HG03097 (cell line): ENCODE results near the gene PTGFRN.

ENCODE experiments used
- ATAC-seq: cut with Tn5 transposase; IDR thresholded peaks from one replicate; pipeline ENCODE4 v1.9.1; 2021; ENCODE audit not compliant: unreplicated experiment, low FRiP score

The PTGFRN gene

DNA sequence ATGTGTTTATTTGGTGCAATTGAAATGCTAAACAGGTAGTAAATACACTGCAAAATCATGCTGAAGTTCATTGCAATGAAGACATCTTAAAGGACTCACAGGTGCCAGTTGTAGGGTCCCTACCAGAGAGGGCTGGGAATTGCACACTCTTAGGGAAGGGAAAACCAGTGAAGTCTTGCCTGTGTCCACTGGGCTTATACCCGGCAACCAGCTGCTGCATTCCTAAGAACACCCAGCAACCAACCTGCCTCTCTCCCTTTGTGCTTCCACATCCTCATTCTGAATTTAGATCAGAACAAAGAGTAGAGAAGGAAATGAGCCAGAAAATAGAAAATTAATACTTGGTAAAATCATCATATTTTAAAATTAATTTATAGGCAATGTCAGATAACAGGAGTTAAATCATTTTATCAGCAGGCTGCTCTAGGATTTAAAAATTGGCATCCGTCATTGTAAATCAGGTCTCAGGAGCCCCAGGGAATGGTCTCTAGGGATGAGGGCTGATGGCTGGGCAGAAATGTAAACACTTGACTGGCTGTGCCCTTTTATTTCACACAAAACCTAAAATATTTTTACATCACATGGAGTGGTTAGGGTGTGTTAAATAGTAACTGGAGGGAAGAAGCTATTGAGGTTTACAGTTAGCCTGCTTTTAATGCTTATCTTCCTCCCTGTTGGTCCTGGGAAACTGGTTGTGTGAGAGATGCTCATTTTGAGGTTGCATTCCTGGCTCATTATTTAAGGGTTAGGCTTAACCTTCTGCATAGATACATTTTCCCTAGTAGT lies 31.3 kb downstream of the PTGFRN start:
- no peak for ATAC-seq

DNA sequence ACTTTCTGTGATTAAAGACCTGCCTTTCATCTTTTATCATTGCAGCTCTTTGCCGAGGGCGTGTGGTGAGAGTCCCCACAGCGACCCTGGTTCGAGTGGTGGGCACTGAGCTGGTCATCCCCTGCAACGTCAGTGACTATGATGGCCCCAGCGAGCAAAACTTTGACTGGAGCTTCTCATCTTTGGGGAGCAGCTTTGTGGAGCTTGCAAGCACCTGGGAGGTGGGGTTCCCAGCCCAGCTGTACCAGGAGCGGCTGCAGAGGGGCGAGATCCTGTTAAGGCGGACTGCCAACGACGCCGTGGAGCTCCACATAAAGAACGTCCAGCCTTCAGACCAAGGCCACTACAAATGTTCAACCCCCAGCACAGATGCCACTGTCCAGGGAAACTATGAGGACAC lies 32.0 kb downstream of the PTGFRN start:
- no peak for ATAC-seq

DNA sequence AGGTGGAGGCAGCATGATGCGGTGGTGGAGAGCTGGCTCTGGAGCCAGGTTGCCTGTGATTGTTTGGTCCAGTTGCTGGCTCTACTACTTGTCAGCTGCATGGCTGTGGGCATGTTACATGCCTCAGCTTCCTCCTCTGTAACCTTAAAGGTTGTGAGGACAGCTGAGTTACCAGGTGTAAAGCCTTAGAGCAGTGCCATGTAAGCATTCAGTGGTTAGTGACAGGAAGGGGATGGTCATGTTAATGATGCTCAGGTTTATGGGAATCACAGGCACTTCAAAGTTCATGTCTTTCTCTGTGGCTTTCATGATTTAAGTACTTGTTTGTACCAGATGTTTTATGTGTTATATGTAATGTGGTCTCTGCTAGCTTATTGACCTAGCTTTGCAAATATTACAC lies 32.6 kb downstream of the PTGFRN start:
- no peak for ATAC-seq

DNA sequence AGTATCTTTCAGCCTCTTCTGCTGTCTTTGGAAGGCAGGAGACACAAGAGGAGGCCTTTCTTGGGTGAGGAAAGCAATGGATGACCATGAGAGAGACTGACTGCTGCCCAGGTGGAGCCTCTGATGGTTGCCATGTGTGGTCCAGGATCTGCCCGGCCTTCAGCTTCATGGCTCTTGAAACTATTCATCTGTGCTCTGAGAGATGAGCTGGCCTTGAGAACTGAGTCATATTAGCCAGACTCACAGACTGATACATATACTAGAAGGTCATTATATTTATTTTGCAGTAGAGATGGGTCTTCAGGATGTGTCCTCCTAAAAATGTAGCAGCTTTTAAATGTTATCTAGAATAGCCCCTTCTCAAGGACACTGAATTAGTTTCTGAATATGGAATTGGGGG lies 33.7 kb downstream of the PTGFRN start:
- no peak for ATAC-seq

- ATAC-seq: no peak
Measured at GRCh38 chr1:116944613-116945012, 34.9 kb downstream of the PTGFRN start.

GRCh38 chr1:116945421-116945820 lies 35.7 kb downstream of the PTGFRN start:
- ATAC-seq: no peak

DNA sequence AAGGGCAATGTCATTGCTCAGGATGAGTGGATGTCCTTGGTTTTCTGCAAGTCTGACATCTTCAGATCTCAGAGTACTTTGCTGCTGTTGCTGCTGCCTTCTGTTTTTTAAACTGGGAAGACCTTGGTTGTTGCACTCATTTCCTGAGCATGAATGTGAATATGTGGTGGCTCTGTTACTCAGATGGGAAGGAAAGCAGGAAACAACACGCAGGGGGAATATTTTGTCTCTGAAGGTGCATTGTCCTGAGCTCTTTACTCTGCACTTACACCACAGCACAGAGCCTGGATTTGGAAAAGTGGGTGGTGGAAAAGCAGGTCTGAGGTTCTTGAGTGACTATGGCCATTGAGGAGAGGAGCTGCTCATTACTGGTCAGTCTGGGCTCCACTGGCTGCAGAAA lies 36.3 kb downstream of the PTGFRN start:
- ATAC-seq: no peak

DNA sequence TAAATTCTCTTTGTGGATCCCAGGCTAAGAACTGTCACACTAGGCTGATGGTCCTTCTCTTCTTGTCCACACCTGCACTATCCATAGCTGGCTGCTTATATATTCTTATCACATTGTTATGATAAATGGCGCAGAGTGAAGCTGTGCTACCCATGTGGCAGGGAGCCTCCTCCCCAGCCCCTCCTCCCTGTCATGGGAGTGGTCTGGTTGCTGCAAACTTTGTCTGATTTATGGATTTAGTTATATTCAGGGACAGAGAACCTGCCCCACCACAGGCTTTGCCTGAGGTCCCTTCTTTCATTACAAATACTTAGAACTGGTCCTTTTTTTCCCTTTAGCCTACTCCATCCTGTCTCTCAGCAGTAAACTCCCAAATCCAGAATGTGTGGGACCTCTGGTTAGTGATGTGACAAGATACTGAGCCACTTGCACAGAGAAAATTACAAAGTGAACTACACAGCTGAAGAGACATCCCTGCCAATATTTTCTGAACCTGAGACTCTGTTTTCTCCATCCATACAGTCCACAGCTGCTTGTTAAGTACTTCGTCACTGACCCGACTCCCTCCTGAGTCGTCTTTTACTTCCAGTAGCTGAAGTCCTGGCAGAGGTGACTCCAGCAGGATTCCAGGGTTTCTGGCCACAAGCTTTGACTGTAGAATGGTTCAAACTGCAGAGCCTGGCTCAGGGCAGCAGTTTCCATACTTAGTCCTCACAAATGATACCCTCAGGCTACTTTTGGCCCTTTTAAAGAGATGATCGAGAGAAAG lies 37.6 kb downstream of the PTGFRN start:
- no peak for ATAC-seq

- ATAC-seq: no peak
Measured at GRCh38 chr1:116948046-116948445, 38.3 kb downstream of the PTGFRN start.

DNA sequence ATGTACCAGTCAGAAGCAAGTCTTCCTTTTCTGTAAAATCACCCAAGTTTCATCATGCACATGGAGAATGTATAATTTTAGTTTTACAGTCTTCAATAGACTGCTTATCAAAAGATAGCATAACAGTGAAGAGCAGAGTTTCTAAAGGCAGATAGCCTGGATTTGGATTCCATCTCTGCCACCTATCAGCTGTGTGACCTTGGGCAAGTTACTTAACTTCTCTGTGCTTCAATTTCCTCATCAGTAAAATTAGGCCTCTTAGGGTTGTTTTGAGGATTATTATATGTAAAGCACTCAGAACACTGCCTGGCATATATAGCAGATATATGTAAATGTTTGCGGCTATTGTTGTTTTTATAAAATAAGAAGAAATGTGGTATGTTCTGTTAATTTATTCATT lies 38.9 kb downstream of the PTGFRN start:
- ATAC-seq: no peak

- ATAC-seq: no peak
Measured at GRCh38 chr1:116949213-116949985, 39.7 kb downstream of the PTGFRN start.

DNA sequence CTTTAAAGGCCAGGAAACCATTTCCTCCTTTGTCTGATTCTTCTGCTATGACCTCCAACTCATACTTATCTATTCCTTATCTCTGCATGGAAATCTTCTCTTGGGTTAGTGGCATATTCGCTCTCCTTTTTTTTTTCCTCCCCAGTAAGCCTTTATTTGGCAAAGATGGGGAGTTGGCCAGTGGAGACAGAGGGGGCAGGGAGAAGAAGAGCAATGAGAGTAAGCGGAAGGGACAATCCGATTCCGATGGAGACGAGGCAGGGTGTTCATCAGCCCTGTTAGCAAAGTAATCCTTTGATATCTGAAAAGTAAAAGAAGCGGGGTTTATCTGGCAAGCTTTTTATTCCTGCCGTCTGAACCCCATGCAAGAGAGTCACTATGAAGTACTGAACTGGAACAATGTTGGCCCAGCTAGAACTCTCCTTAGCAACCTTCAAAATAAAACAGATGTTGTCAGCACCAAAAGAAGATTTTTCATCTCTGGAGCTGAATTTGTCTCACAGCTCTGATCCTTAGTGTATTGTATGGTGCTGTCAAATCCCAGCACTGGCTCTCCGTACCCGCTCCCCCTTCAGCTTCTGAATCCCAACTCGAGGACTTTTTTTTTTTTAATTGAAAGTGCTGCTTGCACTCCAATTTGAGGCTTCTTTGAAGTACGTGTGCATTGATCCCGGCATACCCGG lies 40.9 kb downstream of the PTGFRN start:
- no peak for ATAC-seq

DNA sequence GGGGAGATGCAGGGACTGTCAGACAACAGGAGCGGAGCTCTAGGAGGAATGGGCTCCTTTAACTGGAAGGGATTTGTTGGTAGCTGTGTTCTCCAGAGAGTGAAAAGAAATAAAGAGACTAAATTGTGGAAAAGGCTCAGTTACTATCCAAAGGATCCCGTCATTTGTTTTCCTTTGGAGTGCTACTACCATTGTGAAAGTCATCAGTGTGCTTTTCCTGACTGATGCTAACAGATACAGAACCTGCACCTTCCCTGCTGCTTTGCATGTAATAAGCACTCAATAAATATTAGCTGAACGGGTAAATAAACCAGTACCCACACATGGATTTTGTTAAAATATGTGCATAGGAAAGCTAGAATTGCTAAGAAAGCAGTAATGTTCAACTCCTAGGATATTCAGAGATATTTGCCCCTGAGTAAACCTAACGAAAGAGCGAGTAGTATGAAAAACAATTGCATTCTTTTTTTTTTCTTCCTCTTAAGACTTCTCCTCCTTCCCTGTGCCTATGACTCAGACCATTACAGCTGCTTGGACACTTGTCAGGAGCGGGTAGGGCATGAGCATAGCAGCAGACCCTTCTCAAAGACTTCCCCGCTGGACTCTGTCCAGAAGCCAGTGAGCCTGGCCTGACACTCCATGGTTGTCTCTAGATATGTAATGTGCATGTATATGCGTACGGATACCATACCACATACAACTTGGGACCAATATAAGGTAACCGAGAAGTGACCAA lies 41.7 kb downstream of the PTGFRN start:
- no peak for ATAC-seq

DNA sequence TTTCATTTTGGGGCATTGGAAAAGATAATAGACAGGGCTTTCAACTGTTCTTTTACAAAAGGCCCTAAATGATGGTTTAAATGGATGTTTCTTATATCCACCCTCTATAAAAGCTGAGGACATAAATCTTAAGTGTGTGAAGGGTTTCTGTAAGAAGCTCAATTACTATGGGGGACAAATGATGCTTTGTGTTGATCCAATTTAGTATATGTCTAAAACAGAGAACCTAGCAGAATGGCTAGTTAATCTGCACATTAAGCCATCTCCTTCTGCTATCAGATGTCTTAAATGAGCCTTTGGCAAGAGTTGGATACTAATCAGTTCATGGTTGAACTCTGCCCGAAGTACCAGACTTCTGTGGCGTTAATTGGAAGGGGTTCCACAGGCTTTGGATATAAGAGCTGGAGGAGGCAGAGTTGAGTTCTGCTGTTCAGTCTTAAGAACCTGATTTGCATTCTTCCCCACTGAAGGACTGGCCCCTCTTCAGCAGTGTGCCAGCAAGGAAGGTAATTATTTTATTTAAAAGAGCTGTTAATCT lies 43.1 kb downstream of the PTGFRN start:
- ATAC-seq: no peak

- ATAC-seq: no peak
Measured at GRCh38 chr1:116954440-116954839, 44.7 kb downstream of the PTGFRN start.

- no peak for ATAC-seq
Measured at GRCh38 chr1:116956378-116956777, 46.7 kb downstream of the PTGFRN start.

- no peak for ATAC-seq
Measured at GRCh38 chr1:116957646-116958045, 47.9 kb downstream of the PTGFRN start.

- no peak for ATAC-seq
Measured at GRCh38 chr1:116958110-116958509, 48.4 kb downstream of the PTGFRN start.

DNA sequence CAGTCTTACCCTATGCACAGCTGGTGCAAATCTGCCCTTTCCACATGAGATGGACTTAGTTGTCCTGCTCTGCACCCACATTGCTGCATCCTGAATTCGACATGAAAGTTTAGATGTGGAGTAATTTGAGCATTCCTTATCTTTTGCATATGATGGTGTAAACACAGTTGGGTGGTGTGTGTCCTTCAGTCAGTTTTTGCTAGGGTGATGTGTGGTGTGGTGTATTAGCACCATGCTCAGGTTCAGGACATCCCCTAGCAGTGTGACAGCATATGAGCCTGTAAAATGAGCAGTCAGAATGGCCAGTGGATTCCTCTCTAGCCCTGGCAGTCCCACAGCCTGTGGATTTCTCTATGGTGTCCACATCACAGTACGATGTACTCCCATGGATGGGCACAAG lies 49.3 kb downstream of the PTGFRN start:
- no peak for ATAC-seq

- ATAC-seq: no peak
Measured at GRCh38 chr1:116961606-116962005, 51.9 kb downstream of the PTGFRN start.
